ENCODE data around the gene KDM3A. TPM values are rescaled to one million over a fixed set of nuclear protein-coding genes. Genes with fewer than 3 reads are reported as not detected.

KDM3A gene
- total and polyA plus RNA-seq, 10 of the 15 experiments (the other 5 are each of a cell fraction or from before 2014, with no cell fraction given), result 3.8 to 102 (median 11.1) TPM

DNA sequence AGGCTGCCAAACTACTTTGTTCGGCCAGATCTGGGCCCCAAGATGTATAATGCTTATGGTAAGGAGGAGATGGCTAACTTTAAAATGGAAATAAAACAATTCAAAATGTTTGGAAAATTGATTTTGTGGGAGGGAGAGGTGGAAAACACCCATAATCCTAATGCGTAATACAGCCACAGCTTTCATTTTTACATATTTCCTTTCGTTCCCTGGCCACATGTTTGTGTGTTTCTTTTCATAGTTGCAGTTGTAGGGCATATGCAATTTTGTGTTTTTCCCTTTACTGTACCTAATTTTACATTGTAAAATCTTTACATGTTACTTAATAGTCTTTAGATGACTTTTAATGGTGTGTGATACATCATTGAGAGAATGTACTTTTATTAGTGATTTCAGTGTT, 44.6 kb downstream of the KDM3A start:
- ATAC-seq (no peak), DNase-seq (ENCODE audit: low read depth, low spot score) (no peak), FAIRE-seq (no peak)
- TF ChIP-seq YY1 (IDR thresholded peaks at IDR 0.05; ENCODE audit: low read depth, low read length) (no peak), RUNX3 (IDR thresholded peaks at IDR 0.05; ENCODE audit: low read length) (no peak), TCF7 (IDR thresholded peaks at IDR 0.05; ENCODE audit: borderline replicate concordance) (no peak), MEF2B (IDR thresholded peaks at IDR 0.05; ENCODE audit: partially characterized antibody, poor library complexity, severe bottlenecking) (no peak), ZZZ3 (IDR thresholded peaks at IDR 0.05; ENCODE audit: control insufficient read depth, insufficient read length, low read depth) (no peak), SIX5 (IDR thresholded peaks at IDR 0.05; ENCODE audit: low read depth, low read length, severe bottlenecking) (no peak), CBX5 (IDR thresholded peaks at IDR 0.05; ENCODE audit: low read depth) (no peak), NR2C2 (IDR thresholded peaks at IDR 0.05; ENCODE audit: borderline replicate concordance, control insufficient read depth, insufficient read length, low read depth) (no peak), NR2F1 (conservative IDR thresholded peaks at IDR 0.05) (no peak), RCOR1 (conservative IDR thresholded peaks at IDR 0.05; ENCODE audit: low read depth, low read length) (no peak), MYC (IDR thresholded peaks at IDR 0.05; ENCODE audit: insufficient read depth, insufficient read length, insufficient replicate concordance, low read length, severe bottlenecking) (no peak)
- TF ChIP-seq, protein P1, sequence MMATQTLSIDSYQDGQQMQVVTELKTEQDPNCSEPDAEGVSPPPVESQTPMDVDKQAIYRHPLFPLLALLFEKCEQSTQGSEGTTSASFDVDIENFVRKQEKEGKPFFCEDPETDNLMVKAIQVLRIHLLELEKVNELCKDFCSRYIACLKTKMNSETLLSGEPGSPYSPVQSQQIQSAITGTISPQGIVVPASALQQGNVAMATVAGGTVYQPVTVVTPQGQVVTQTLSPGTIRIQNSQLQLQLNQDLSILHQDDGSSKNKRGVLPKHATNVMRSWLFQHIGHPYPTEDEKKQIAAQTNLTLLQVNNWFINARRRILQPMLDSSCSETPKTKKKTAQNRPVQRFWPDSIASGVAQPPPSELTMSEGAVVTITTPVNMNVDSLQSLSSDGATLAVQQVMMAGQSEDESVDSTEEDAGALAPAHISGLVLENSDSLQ (IDR thresholded peaks at IDR 0.05), result no peak
- TF ChIP-seq, protein P2, sequence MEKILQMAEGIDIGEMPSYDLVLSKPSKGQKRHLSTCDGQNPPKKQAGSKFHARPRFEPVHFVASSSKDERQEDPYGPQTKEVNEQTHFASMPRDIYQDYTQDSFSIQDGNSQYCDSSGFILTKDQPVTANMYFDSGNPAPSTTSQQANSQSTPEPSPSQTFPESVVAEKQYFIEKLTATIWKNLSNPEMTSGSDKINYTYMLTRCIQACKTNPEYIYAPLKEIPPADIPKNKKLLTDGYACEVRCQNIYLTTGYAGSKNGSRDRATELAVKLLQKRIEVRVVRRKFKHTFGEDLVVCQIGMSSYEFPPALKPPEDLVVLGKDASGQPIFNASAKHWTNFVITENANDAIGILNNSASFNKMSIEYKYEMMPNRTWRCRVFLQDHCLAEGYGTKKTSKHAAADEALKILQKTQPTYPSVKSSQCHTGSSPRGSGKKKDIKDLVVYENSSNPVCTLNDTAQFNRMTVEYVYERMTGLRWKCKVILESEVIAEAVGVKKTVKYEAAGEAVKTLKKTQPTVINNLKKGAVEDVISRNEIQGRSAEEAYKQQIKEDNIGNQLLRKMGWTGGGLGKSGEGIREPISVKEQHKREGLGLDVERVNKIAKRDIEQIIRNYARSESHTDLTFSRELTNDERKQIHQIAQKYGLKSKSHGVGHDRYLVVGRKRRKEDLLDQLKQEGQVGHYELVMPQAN (conservative IDR thresholded peaks at IDR 0.05), result no peak
- TF ChIP-seq, protein P3, sequence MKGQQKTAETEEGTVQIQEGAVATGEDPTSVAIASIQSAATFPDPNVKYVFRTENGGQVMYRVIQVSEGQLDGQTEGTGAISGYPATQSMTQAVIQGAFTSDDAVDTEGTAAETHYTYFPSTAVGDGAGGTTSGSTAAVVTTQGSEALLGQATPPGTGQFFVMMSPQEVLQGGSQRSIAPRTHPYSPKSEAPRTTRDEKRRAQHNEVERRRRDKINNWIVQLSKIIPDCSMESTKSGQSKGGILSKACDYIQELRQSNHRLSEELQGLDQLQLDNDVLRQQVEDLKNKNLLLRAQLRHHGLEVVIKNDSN (IDR thresholded peaks at IDR 0.05; ENCODE audit: borderline replicate concordance, extremely low read length, insufficient read depth, low read depth, low read length), result no peak
- TF ChIP-seq, protein P4, sequence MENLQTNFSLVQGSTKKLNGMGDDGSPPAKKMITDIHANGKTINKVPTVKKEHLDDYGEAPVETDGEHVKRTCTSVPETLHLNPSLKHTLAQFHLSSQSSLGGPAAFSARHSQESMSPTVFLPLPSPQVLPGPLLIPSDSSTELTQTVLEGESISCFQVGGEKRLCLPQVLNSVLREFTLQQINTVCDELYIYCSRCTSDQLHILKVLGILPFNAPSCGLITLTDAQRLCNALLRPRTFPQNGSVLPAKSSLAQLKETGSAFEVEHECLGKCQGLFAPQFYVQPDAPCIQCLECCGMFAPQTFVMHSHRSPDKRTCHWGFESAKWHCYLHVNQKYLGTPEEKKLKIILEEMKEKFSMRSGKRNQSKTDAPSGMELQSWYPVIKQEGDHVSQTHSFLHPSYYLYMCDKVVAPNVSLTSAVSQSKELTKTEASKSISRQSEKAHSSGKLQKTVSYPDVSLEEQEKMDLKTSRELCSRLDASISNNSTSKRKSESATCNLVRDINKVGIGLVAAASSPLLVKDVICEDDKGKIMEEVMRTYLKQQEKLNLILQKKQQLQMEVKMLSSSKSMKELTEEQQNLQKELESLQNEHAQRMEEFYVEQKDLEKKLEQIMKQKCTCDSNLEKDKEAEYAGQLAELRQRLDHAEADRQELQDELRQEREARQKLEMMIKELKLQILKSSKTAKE (IDR thresholded peaks at IDR 0.05; ENCODE audit: low read depth, poor library complexity, severe bottlenecking), result no peak
- TF ChIP-seq, protein P5, sequence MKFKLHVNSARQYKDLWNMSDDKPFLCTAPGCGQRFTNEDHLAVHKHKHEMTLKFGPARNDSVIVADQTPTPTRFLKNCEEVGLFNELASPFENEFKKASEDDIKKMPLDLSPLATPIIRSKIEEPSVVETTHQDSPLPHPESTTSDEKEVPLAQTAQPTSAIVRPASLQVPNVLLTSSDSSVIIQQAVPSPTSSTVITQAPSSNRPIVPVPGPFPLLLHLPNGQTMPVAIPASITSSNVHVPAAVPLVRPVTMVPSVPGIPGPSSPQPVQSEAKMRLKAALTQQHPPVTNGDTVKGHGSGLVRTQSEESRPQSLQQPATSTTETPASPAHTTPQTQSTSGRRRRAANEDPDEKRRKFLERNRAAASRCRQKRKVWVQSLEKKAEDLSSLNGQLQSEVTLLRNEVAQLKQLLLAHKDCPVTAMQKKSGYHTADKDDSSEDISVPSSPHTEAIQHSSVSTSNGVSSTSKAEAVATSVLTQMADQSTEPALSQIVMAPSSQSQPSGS (IDR thresholded peaks at IDR 0.05; ENCODE audit: low read length), result no peak
- in situ Hi-C loops (cut with MboI) (no loop called here), intact Hi-C loops (cut with micrococcal nuclease; ENCODE audit: unreplicated experiment) (no loop called here)
- Histone ChIP-seq H3K27me3 (replicated peaks in 1 of 2; ENCODE audit: control insufficient read depth in 2 of 2, insufficient read depth in 2 of 2, low read length in 1 of 2) (no peaks in the 10 kb centered on the region), H3K4me3 (no peak overlapping the region), H3K9me3 (replicated peaks; ENCODE audit: control insufficient read depth, insufficient read depth, low read length) (no peaks in the 10 kb centered on the region), H3K9ac (ENCODE audit: control insufficient read depth, insufficient read depth, low read length) (no peak overlapping the region), H4K20me1 (ENCODE audit: control insufficient read depth, insufficient read depth) (peaks cover 3% of the 10 kb centered on the region; the same call in 1 of the 2 replicates), H3K4me2 (ENCODE audit: control insufficient read depth, insufficient read depth) (no peak overlapping the region), H2AFZ (ENCODE audit: control insufficient read depth, low read depth, low read length) (no peak overlapping the region), H3K4me1 (ENCODE audit: control insufficient read depth, insufficient read depth, low read length) (no peaks in the 10 kb centered on the region), H3K27ac (ENCODE audit: control insufficient read depth, insufficient read depth) (no peak overlapping the region), H3K79me2 (ENCODE audit: control insufficient read depth, insufficient read depth, low read length) (no peaks in the 10 kb centered on the region), H3K36me3 (ENCODE audit: control insufficient read depth in 2 of 2, insufficient read depth in 2 of 2, low read length in 1 of 2) (peaks cover 10 to 69% of the 10 kb centered on the region in 2 experiments)
- WGBS (ENCODE audit: insufficient coverage, insufficient replicate concordance, low lambda C conversion rate, missing lambda C conversion rate), result 99% methylated on average over 3 of the region's 3 CpGs
- ChIA-PET RAD21 (ENCODE audit: unreplicated experiment) (no interaction called here), SMC1A (ENCODE audit: uncharacterized antibody, unreplicated experiment) (no interaction called here), CTCF (no interaction called here), POLR2A (no interaction called here)
- no TSS peak for BruUV-seq (replicated peaks)
